Calu3 (cell line): ENCODE results near the gene NXN. TPM values are rescaled to one million over a fixed set of nuclear protein-coding genes. Genes with fewer than 3 reads are reported as not detected.
"Not testable (repeated sequence)": the region's sequence is repeated elsewhere in the genome, so short reads cannot be mapped to it uniquely, and the experiment has no call there.

Source experiments
- BruUV-seq: library from RNA; stranded (reverse); fragments of 400-500 nt; replicated peaks from 2 replicates; lab custom pipeline; 2021; lab: Mats Ljungman, UMichigan
- CTCF ChIA-PET: fragments of 300-600 bp; sonication (Branson Sonifier 250); formaldehyde crosslinking; loops from one replicate; lab custom pipeline; 2022; ENCODE audit warnings: antibody characterized with exemption; lab: Charles Lee
- DNase-seq: peaks from one replicate; pipeline ENCODE4 v3.0.0; 2022
- H3K27ac Mint-ChIP-seq: one replicate; pipeline ENCODE4 v1.8.0; 2022; ENCODE audit warnings: mixed read lengths; ENCODE audit not compliant: unreplicated experiment
- H3K27me3 Mint-ChIP-seq: one replicate; pipeline ENCODE4 v1.8.0; 2022; ENCODE audit warnings: mixed read lengths; ENCODE audit not compliant: unreplicated experiment
- H3K36me3 Mint-ChIP-seq: one replicate; pipeline ENCODE4 v1.8.0; 2022; ENCODE audit warnings: mild to moderate bottlenecking, moderate library complexity, mixed read lengths; ENCODE audit not compliant: insufficient read depth, unreplicated experiment
- H3K4me1 Mint-ChIP-seq: one replicate; pipeline ENCODE4 v1.8.0; 2022; ENCODE audit warnings: mild to moderate bottlenecking, low read depth, mixed read lengths; ENCODE audit not compliant: unreplicated experiment
- H3K4me3 Mint-ChIP-seq: one replicate; pipeline ENCODE4 v1.8.0; 2022; ENCODE audit warnings: mild to moderate bottlenecking, low read depth, moderate library complexity, mixed read lengths; ENCODE audit not compliant: unreplicated experiment
- H3K9me3 Mint-ChIP-seq: one replicate; pipeline ENCODE4 v1.8.0; 2022; ENCODE audit warnings: low read depth, mixed read lengths; ENCODE audit not compliant: unreplicated experiment
- intact Hi-C: fragments of 100-400 bp; cut with micrococcal nuclease; formaldehyde crosslinking; loops from one replicate; pipeline ENCODE4 v1.10.0; 2022; ENCODE audit not compliant: unreplicated experiment
- total RNA-seq: library from RNA; stranded (reverse); gene quantifications from 2 replicates; pipeline ENCODE4 v1.2.3, GENCODE V29; 2022
- TF ChIP-seq, protein P1 (sequence below): fragments of 200-600 bp; IDR thresholded peaks from one replicate; pipeline ENCODE4 v1.8.0; 2022; ENCODE audit warnings: antibody characterized with exemption; ENCODE audit not compliant: unreplicated experiment

Gene NXN
- total RNA-seq, 1 experiment from 2014 or later: 1.8 TPM

DNA sequence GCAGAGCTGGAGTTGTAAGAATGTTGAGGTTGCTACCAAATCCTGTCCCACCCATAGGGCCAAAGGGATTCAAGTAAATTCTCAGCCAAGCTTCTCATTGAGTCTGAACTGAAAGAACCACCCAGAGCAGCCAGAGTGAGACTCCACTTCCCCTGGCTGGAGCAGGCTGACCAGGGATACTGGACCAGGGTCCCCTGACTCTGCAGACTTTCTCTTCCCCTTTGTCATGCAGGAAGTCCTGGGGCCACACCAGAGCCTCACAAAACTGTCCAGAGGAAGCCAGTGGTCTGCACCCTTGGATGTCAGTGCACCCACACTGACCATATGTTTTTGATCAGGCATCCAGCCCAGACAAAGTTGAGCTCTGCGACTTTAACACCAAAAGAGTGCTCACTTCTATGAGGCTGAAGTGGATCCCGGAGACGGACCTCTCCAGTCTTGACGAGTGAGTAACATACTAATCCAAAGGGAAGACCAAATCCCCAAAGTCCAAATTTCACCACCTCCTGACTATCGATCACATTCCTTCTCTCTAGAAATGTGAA is 4.1 kb downstream of the NXN start:
- TF ChIP-seq, protein P1, sequence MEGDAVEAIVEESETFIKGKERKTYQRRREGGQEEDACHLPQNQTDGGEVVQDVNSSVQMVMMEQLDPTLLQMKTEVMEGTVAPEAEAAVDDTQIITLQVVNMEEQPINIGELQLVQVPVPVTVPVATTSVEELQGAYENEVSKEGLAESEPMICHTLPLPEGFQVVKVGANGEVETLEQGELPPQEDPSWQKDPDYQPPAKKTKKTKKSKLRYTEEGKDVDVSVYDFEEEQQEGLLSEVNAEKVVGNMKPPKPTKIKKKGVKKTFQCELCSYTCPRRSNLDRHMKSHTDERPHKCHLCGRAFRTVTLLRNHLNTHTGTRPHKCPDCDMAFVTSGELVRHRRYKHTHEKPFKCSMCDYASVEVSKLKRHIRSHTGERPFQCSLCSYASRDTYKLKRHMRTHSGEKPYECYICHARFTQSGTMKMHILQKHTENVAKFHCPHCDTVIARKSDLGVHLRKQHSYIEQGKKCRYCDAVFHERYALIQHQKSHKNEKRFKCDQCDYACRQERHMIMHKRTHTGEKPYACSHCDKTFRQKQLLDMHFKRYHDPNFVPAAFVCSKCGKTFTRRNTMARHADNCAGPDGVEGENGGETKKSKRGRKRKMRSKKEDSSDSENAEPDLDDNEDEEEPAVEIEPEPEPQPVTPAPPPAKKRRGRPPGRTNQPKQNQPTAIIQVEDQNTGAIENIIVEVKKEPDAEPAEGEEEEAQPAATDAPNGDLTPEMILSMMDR: no peak
- DNase-seq: no peak
- no peaks in the 10 kb centered on the region for H3K9me3 Mint-ChIP-seq
- no peak overlapping the region for H3K27ac Mint-ChIP-seq
- peaks cover 11% of the 10 kb centered on the region for H3K27me3 Mint-ChIP-seq
- intact Hi-C loops: no loop called here
- CTCF ChIA-PET: interaction anchor here (0.7 kb wide), 1 partner anchor 24 kb away, joined by 5 read pairs; no protein-coding TSS in a partner anchor
- peaks cover 5% of the 10 kb centered on the region for H3K36me3 Mint-ChIP-seq
- no TSS peak for BruUV-seq
- H3K4me1 Mint-ChIP-seq: peaks cover 6% of the 10 kb centered on the region
- no peak overlapping the region for H3K4me3 Mint-ChIP-seq

DNA sequence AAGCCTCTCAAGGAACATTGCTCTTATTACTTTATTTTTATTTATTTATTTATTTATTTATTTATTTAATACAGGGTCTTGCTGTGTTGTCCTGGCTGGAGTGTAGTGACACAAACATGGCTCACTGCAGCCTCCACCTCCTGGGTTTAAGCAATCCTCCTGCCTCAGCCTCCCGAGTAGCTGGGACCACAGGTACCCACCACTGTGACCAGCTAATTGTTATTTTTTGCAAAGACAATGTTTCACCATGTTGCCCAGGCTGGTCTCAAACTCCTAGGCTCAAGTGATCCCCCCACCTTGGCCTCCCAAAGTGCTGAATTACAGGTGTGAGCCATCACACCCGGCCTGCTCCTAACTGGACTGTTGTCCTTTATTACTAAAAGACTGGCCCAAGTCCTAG is 4.8 kb downstream of the NXN start:
- peaks cover 11% of the 10 kb centered on the region for H3K27me3 Mint-ChIP-seq
- H3K4me3 Mint-ChIP-seq, intact Hi-C loops, H3K27ac Mint-ChIP-seq, BruUV-seq, H3K4me1 Mint-ChIP-seq, H3K9me3 Mint-ChIP-seq, DNase-seq, H3K36me3 Mint-ChIP-seq: not testable (repeated sequence)
- CTCF ChIA-PET: interaction anchor here (0.6 kb wide), 1 partner anchor 83 kb away, joined by 3 read pairs; no protein-coding TSS in a partner anchor

GRCh38 chr17:973053-973452 is 6.5 kb downstream of the NXN start:
- CTCF ChIA-PET: interaction anchor here (0.7 kb wide), 1 partner anchor 1386 kb away, joined by 3 read pairs; no protein-coding TSS in a partner anchor
- TF ChIP-seq, protein P1: no peak
- H3K36me3 Mint-ChIP-seq: no peaks in the 10 kb centered on the region
- peak; percentile 16 for DNase-seq
- H3K27me3 Mint-ChIP-seq: peaks cover 6% of the 10 kb centered on the region
- intact Hi-C loops: no loop called here
- H3K4me3 Mint-ChIP-seq: no peak overlapping the region
- no peaks in the 10 kb centered on the region for H3K9me3 Mint-ChIP-seq
- BruUV-seq: no TSS peak
- H3K27ac Mint-ChIP-seq: no peak overlapping the region
- peaks cover 6% of the 10 kb centered on the region for H3K4me1 Mint-ChIP-seq

DNA sequence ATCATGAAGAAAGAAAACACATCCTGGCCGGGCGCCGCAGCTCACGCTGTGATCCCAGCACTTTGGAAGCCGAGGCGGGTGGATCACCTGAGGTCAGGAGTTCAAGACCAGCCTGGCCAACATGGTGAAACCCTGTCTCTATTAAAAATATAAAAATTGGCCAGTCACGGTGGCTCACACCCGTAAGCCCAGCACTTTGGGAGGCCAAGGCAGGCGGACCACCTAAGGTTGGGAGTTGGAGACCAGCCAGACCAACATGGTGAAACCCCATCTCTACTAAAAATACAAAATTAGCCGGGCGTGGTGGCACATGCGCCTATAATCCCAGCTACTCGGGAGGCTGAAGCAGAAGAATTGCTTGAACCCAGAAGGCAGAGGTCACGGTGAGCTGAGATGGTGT is 7.7 kb downstream of the NXN start:
- H3K27ac Mint-ChIP-seq, CTCF ChIA-PET, H3K4me1 Mint-ChIP-seq: not testable (repeated sequence)

DNA sequence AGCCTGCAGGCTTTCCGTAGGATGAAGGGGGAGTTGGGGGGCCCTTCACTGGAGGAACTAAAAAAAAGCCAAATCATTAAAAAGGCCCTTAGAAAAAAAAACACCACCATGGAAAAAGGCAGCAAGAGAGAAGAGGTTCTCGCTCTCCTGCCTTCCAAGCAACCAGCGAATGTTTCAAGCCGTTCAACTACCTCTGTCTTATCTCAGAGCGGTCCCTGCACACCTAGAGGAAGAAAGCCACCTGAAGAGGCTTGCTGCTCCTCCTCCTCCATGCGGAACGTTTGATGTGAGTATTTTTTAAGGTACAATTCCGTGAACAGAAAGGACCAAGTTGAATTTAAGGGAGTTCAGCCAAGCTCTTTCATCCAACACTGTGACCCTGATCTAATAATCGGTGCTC is 9.2 kb downstream of the NXN start:
- TF ChIP-seq, protein P1: no peak
- DNase-seq: no peak
- Mint-ChIP-seq H3K4me1 (peaks cover 6% of the 10 kb centered on the region), H3K4me3 (no peak overlapping the region), H3K9me3 (no peaks in the 10 kb centered on the region), H3K27me3 (no peaks in the 10 kb centered on the region), H3K36me3 (no peaks in the 10 kb centered on the region), H3K27ac (no peak overlapping the region)
- BruUV-seq: no TSS peak
- intact Hi-C loops: no loop called here
- CTCF ChIA-PET: no interaction called here

More for the DNA sequence above, 7.7 kb downstream of the NXN start:
- BruUV-seq, H3K9me3 Mint-ChIP-seq, intact Hi-C loops, DNase-seq, H3K36me3 Mint-ChIP-seq, H3K27me3 Mint-ChIP-seq, H3K4me3 Mint-ChIP-seq: not testable (repeated sequence)
